A673 (cell line): ENCODE results near the gene AK2. TPM values are rescaled to one million over a fixed set of nuclear protein-coding genes. Genes with fewer than 3 reads are reported as not detected.

ENCODE experiments used
- BruUV-seq: library from RNA; stranded (reverse); fragments of 400-500 nt; replicated peaks from 2 replicates; lab custom pipeline; 2021; lab: Mats Ljungman, UMichigan
- CTCF ChIA-PET: fragments of 300-600 bp; sonication (Branson Sonifier 250); formaldehyde crosslinking; loops from one replicate; lab custom pipeline; 2022; ENCODE audit warnings: antibody characterized with exemption; lab: Charles Lee
- POLR2A ChIA-PET: fragments of 300-600 bp; sonication (Branson Sonifier 250); formaldehyde crosslinking; loops from one replicate; lab custom pipeline; 2022; ENCODE audit warnings: antibody characterized with exemption; ENCODE audit not compliant: low non-redundant PET; lab: Charles Lee
- DNase-seq: peaks from one replicate; pipeline ENCODE4 v3.0.0-alpha.2; 2015; ENCODE audit warnings: low spot score
- H3K27ac ChIP-seq: fragments of 200-600 bp; sonication (generic); 2 replicates; pipeline ENCODE4 v1.5.1; 2016; ENCODE audit warnings: mixed run types, low read depth, mild to moderate bottlenecking, mixed read lengths, antibody characterized with exemption, low read length; ENCODE audit not compliant: poor library complexity, severe bottlenecking
- H3K27me3 ChIP-seq: fragments of 200-600 bp; sonication (generic); replicated peaks from 2 replicates; pipeline ENCODE4 v1.6.1; 2017; ENCODE audit warnings: mixed run types, low read depth, mild to moderate bottlenecking, mixed read lengths, antibody characterized with exemption, low read length; ENCODE audit not compliant: insufficient read depth, poor library complexity
- H3K36me3 ChIP-seq: fragments of 200-600 bp; sonication (generic); 2 replicates; pipeline ENCODE4 v1.6.1; 2016; ENCODE audit warnings: mixed run types, mild to moderate bottlenecking, mixed read lengths, antibody characterized with exemption, low read length; ENCODE audit not compliant: insufficient read depth, poor library complexity, severe bottlenecking
- H3K4me1 ChIP-seq: fragments of 200-600 bp; sonication (generic); 2 replicates; pipeline ENCODE4 v1.6.1; 2017; ENCODE audit warnings: mixed run types, mild to moderate bottlenecking, mixed read lengths, antibody characterized with exemption, low read length; ENCODE audit not compliant: insufficient read depth, poor library complexity, severe bottlenecking
- H3K4me3 ChIP-seq: fragments of 200-600 bp; sonication (generic); 2 replicates; pipeline ENCODE4 v1.5.1; 2016; ENCODE audit warnings: low read depth, mixed run types, mild to moderate bottlenecking, mixed read lengths, low read length; ENCODE audit not compliant: poor library complexity, severe bottlenecking
- H3K9me3 ChIP-seq: fragments of 200-600 bp; sonication (generic); 2 replicates; pipeline ENCODE4 v1.6.1; 2016; ENCODE audit warnings: mixed run types, low read depth, mild to moderate bottlenecking, mixed read lengths, antibody characterized with exemption, low read length; ENCODE audit not compliant: poor library complexity, severe bottlenecking
- EZH2 ChIP-seq: fragments of 200-600 bp; sonication (generic); IDR thresholded peaks from 2 replicates; pipeline ENCODE4 v1.6.1; 2017; ENCODE audit warnings: borderline replicate concordance, low read depth, mild to moderate bottlenecking, mixed read lengths, antibody characterized with exemption, low read length; ENCODE audit not compliant: poor library complexity, severe bottlenecking
- intact Hi-C: fragments of 100-400 bp; cut with micrococcal nuclease; formaldehyde crosslinking; loops from one replicate; pipeline ENCODE4 v1.10.0; 2022; ENCODE audit not compliant: unreplicated experiment
- total RNA-seq: library from RNA; stranded (reverse); gene quantifications from 2 replicates; pipeline ENCODE4 v1.2.3, GENCODE V29; 2021
- TF ChIP-seq, protein P1 (sequence below): fragments of 300-800, 200-600 bp; sonication (generic); conservative IDR thresholded peaks from 2 replicates; pipeline ENCODE4 v1.5.1; 2017; ENCODE audit warnings: low read depth, mild to moderate bottlenecking, antibody characterized with exemption, low read length, moderate library complexity, mixed read lengths

AK2 gene
- total RNA-seq, 1 experiment from 2014 or later, result 196 TPM

DNA sequence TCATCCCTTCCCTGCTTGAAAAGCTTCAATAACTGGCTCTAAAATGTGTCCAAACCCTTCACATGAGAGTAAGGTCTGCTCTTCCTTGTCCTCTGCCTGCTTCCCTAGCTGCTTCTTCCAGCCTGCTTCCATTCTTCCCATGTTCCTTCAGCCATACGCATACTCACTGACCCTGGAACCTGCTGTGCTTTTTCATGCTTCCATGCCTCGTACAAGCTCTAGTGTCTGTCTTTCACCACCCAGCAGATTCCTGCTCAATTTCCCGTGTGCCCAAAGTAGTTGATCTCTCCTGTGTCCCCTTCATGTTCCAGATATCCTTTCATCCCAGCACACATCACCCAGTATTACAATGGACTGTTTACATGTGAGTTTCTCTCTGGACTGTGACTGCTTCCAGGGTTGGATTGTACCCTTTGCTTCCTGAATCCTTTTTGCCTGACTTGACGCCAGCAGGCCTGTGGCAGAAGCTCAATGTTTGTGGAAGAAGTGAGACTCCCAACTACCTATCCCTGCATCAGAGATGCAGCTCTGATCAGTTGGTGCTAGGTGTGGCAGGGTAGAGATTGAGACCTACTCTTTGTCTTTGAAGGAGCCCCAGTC, 36.2 kb downstream of the AK2 start:
- TF ChIP-seq, protein P1, sequence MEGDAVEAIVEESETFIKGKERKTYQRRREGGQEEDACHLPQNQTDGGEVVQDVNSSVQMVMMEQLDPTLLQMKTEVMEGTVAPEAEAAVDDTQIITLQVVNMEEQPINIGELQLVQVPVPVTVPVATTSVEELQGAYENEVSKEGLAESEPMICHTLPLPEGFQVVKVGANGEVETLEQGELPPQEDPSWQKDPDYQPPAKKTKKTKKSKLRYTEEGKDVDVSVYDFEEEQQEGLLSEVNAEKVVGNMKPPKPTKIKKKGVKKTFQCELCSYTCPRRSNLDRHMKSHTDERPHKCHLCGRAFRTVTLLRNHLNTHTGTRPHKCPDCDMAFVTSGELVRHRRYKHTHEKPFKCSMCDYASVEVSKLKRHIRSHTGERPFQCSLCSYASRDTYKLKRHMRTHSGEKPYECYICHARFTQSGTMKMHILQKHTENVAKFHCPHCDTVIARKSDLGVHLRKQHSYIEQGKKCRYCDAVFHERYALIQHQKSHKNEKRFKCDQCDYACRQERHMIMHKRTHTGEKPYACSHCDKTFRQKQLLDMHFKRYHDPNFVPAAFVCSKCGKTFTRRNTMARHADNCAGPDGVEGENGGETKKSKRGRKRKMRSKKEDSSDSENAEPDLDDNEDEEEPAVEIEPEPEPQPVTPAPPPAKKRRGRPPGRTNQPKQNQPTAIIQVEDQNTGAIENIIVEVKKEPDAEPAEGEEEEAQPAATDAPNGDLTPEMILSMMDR, result no peak
- no peak for TF ChIP-seq EZH2
- ChIA-PET POLR2A (no interaction called here), CTCF (interaction anchor here (0.5 to 0.6 kb wide), 2 partner anchors 8 to 302 kb away, joined by 3 to 5 read pairs; no protein-coding TSS in a partner anchor)
- H3K4me3 ChIP-seq, result no peak overlapping the region
- H3K4me1 ChIP-seq, result no peaks in the 10 kb centered on the region
- H3K9me3 ChIP-seq, result no peaks in the 10 kb centered on the region
- H3K36me3 ChIP-seq, result no peaks in the 10 kb centered on the region
- H3K27ac ChIP-seq, result no peak overlapping the region
- intact Hi-C loops, result no loop called here
- no peaks in the 10 kb centered on the region for H3K27me3 ChIP-seq
- BruUV-seq, result no TSS peak
- DNase-seq, result no peak

DNA sequence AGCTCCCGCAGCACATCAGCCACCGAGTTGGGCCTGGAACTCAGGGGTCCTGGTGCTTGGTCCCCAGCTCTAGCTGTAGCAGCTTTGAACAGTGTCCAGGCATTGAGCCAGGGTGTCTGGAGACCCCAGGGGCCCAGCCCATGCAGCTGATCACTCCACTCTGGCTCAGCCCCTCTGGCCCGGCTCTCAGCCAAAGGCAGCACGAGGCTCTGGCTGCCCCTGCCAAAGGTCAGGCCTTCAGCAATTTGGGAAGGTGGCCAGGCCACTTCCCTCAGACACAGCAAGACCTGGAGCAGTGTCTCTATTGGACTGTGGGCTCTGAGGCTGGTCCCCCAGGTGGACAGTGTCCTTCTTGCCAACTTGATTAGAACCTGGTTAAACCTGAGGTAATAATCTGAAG, 37.7 kb downstream of the AK2 start:
- H3K4me3 ChIP-seq, result no peak overlapping the region
- no TSS peak for BruUV-seq
- ChIA-PET POLR2A (no interaction called here), CTCF (no interaction called here)
- DNase-seq, result no peak
- TF ChIP-seq EZH2, result no peak
- TF ChIP-seq, protein P1, result no peak
- no peak overlapping the region for H3K27ac ChIP-seq
- no peaks in the 10 kb centered on the region for H3K36me3 ChIP-seq
- no peaks in the 10 kb centered on the region for H3K27me3 ChIP-seq
- intact Hi-C loops, result no loop called here
- H3K4me1 ChIP-seq, result no peaks in the 10 kb centered on the region
- no peaks in the 10 kb centered on the region for H3K9me3 ChIP-seq

DNA sequence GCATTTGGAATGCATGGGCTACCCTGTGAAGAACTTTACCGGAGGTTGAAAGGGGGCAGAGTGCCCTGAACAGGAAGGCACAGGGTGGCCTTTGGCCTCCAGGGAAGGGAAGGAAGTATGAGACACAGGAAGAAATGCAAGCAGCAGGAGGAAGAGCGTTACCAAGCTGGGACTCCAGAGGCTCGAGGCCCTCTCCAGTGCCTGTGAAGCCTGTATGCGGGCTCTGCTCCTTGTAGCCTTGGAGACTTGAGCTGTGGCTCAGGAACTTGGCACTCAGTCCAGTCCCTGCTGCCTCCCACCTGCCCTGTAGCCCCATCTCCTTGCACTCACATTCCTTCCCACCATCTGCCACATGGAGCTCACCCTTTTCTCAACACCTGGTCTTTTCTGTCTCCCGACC, 38.6 kb downstream of the AK2 start:
- H3K27me3 ChIP-seq, result no peaks in the 10 kb centered on the region
- ChIA-PET POLR2A (no interaction called here), CTCF (no interaction called here)
- H3K36me3 ChIP-seq, result no peaks in the 10 kb centered on the region
- DNase-seq, result no peak
- intact Hi-C loops, result no loop called here
- no peaks in the 10 kb centered on the region for H3K4me1 ChIP-seq
- no TSS peak for BruUV-seq
- H3K4me3 ChIP-seq, result no peak overlapping the region
- no peak for TF ChIP-seq EZH2
- H3K9me3 ChIP-seq, result no peaks in the 10 kb centered on the region
- H3K27ac ChIP-seq, result no peak overlapping the region
